Uterine smooth muscle cell (primary cell): ENCODE data around the gene RGPD5. TPM values are rescaled to one million over a fixed set of nuclear protein-coding genes. Genes with fewer than 3 reads are reported as not detected.

ENCODE experiments used
- total RNA-seq: library from RNA; depleted of rRNA; stranded (reverse); fragments of >200 nt; gene quantifications from 2 replicates; pipeline ENCODE4 v1.2.3, GENCODE V29; 2014

The RGPD5 gene
- 28.6 and 50.4 TPM in 2 replicates for total RNA-seq

DNA sequence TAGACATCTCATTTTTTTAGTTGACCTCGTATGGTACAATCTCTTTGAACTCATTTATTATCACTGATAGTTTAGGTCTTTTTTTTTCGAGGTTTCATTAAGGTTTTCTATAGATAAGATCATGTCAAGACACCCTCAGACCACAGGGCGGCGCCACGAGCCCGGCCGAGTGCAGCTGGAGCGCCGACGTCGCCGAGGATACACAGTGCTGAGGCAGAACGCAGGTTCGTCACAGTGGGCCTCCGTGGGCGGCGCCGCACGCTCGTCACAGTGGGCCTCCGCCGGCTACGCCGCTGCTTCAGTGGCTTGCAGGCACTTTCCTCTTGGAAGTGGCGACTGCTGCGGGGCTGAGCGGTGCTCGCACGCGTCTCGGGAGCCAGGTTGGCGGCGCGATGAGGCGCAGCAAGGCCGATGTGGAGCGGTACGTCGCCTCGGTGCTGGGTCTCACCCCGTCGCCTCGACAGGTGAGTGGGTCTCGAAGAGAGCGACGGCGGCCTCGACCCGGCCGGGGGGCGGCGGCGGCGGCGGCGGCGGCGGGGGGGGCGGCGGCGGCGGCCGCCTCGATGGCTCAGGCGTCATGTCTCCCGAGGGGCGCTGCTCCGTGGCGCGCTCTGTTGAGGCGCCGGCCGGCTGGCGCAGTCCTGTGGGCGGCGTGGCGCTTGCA is at the start of gene RGPD5:
Gene RGPD5 (plus strand): TSS at position 232 of the 664 bp plus-strand sequence. CDS start 161 bp downstream, at position 393.

DNA sequence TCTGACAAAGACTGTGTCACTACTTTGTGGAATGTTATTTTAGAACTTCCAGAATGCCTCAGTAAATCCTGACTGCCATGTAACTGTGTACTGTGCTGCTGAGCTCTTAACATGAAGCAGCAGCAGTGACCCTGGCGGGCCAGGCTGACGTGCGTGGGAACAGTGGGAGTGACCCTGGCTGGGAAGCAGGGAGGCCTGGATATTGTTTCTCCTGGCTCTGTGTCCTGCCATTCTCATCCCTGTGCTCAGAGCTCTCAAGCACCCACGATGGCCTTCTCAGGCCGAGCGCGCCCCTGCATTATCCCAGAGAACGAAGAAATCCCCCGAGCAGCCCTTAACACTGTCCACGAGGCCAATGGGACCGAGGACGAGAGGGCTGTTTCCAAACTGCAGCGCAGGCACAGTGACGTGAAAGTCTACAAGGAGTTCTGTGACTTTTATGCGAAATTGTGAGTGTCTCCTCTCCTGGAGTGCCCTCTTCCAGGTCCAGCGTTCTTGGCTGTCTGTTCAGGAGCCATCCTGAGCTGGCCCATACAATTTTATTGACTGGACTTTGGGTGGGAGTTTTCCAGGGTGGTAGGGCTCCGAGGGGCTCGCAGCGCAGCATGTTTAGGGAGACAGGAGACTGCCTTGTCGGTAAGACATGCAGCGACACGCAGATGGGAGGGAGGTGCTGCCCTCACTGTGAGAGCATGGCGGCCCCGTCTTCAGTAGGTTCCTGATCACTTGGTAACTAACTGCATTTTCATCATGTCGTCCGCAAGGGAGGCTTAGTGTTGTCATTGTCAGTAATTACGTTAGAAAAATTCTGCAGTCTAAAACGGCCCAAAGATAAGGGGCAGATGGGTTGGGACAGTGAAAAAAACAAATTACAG is 104.6 kb downstream of the RGPD5 start, which contains the start of gene LIMS3:
Gene LIMS3 (plus strand): TSS at position 227 of the 875 bp plus-strand sequence. CDS start 41 bp downstream, at position 268.

Other genes with a start within 250 kb of the RGPD5 start
- 110 and 113 TPM in 2 replicates for gene SEPTIN10, start 180.3 kb upstream of the RGPD5 start, total RNA-seq
- gene SOWAHC, start 179.9 kb upstream of the RGPD5 start, total RNA-seq: 16.3 and 17.2 TPM in 2 replicates
- gene LIMS3, start 104.4 kb downstream of the RGPD5 start, total RNA-seq: 13.9 and 14.7 TPM in 2 replicates